SH-SY5Y (cell line): ENCODE data around the gene SLC8A2.

ENCODE experiments used
- GATA2 ChIP-seq: IDR thresholded peaks from 2 replicates; pipeline ENCODE4 v1.6.1; 2011; ENCODE audit warnings: mild to moderate bottlenecking, low read depth, low read length
- GATA3 ChIP-seq: IDR thresholded peaks from 2 replicates; pipeline ENCODE4 v1.6.1; 2011; ENCODE audit warnings: low read depth, mild to moderate bottlenecking, low read length, moderate library complexity

GRCh38 chr19:47415953-47416642 lies 55.6 kb downstream of the SLC8A2 start:
- TF ChIP-seq GATA3 (no peak), GATA2 (no peak)
